Purkinje cell (primary cell): ENCODE data around the gene HES6. TPM values are rescaled to one million over a fixed set of nuclear protein-coding genes. Genes with fewer than 3 reads are reported as not detected.

Experiments
- polyA plus RNA-seq: library from polyadenylated mRNA; unstranded; fragments of >200 nt; fragmentation: Nextera tagmentation; gene quantifications from 2 replicates; pipeline ENCODE4 v1.2.1, GENCODE V29; 2014

HES6 gene
- polyA plus RNA-seq = 0.26 and 0.98 TPM in 2 replicates

GRCh38 chr2:238239863-238240756 lies at the start of gene HES6:
Gene HES6 (minus strand): TSS chr2:238240038. CDS start chr2:238239905, 133 bp downstream.

GRCh38 chr2:238287737-238288649 lies 48.2 kb upstream of the HES6 start, which contains the start of gene PER2:
Gene PER2 (minus strand): TSS chr2:238288610. CDS start chr2:238277936, 10,674 bp downstream.

GRCh38 chr2:238203094-238203972 lies 36.5 kb downstream of the HES6 start, which contains the start of gene ILKAP:
Gene ILKAP (minus strand): TSS chr2:238203695. CDS start chr2:238203553, 142 bp downstream.

Other genes starting within 250 kb of the HES6 start
- gene SCLY, start 179.0 kb downstream of the HES6 start, polyA plus RNA-seq = 4.2 and 8.9 TPM in 2 replicates
- gene ESPNL, start 139.7 kb downstream of the HES6 start, polyA plus RNA-seq = not detected in 2 replicates
- gene KLHL30, start 101.4 kb downstream of the HES6 start, polyA plus RNA-seq = not detected in 2 replicates
- gene ERFE, start 81.1 kb downstream of the HES6 start, polyA plus RNA-seq = 3.7 TPM in 1 of 2 replicates, not detected in the other
- 12.1 and 17.0 TPM in 2 replicates for gene ILKAP, start 36.3 kb downstream of the HES6 start, polyA plus RNA-seq
- gene PER2, start 48.6 kb upstream of the HES6 start, polyA plus RNA-seq = 3.5 and 7.2 TPM in 2 replicates
- 3.7 and 13.5 TPM in 2 replicates for gene TRAF3IP1, start 80.5 kb upstream of the HES6 start, polyA plus RNA-seq
- gene ASB1, start 186.9 kb upstream of the HES6 start, polyA plus RNA-seq = 26.5 and 26.7 TPM in 2 replicates